ENCODE measurements around the gene OSBPL6. TPM values are rescaled to one million over a fixed set of nuclear protein-coding genes. Genes with fewer than 3 reads are reported as not detected.
"Not testable (repeated sequence)": the region's sequence is repeated elsewhere in the genome, so short reads cannot be mapped to it uniquely, and the experiment has no call there.

Gene OSBPL6
- total RNA-seq, 1 donor from 2014 or later = 5.4 TPM

GRCh38 chr2:178397002-178397605 lies 202.8 kb downstream of the OSBPL6 start:
- peak; percentile 22 for DNase-seq (ENCODE audit: low read depth, low spot score)

GRCh38 chr2:178401994-178402437 lies 207.7 kb downstream of the OSBPL6 start:
- DNase-seq (ENCODE audit: low read depth, low spot score) = no peak

GRCh38 chr2:178403671-178404306 lies 209.5 kb downstream of the OSBPL6 start:
- DNase-seq (ENCODE audit: low read depth, low spot score) = no peak

- peak; percentile 57 for DNase-seq (ENCODE audit: low read depth, low spot score)
Observed at GRCh38 chr2:178404368-178404767, 210.1 kb downstream of the OSBPL6 start.

GRCh38 chr2:178409261-178409660 lies 214.9 kb downstream of the OSBPL6 start:
- DNase-seq (ENCODE audit: low read depth, low spot score) = no peak

- no peak for DNase-seq (ENCODE audit: low read depth, low spot score)
Observed at GRCh38 chr2:178412047-178412446, 217.7 kb downstream of the OSBPL6 start.

GRCh38 chr2:178412453-178412852 lies 218.1 kb downstream of the OSBPL6 start:
- DNase-seq (ENCODE audit: low read depth, low spot score) = not testable (repeated sequence)

- DNase-seq (ENCODE audit: low read depth, low spot score) = peak; percentile 22
Observed at GRCh38 chr2:178413472-178414265, 219.4 kb downstream of the OSBPL6 start.

- DNase-seq (ENCODE audit: low read depth, low spot score) = peak; percentile 87
Observed at GRCh38 chr2:178414266-178415247, 220.2 kb downstream of the OSBPL6 start.

GRCh38 chr2:178415979-178416378 lies 221.7 kb downstream of the OSBPL6 start:
- DNase-seq (ENCODE audit: low read depth, low spot score) = no peak

- no peak for DNase-seq (ENCODE audit: low read depth, low spot score)
Observed at GRCh38 chr2:178417916-178418315, 223.6 kb downstream of the OSBPL6 start.

GRCh38 chr2:178418426-178418825 lies 224.1 kb downstream of the OSBPL6 start:
- no peak for DNase-seq (ENCODE audit: low read depth, low spot score)

- DNase-seq (ENCODE audit: low read depth, low spot score) = no peak
Observed at GRCh38 chr2:178419123-178419522, 224.8 kb downstream of the OSBPL6 start.

- DNase-seq (ENCODE audit: low read depth, low spot score) = no peak
Observed at GRCh38 chr2:178420463-178420999, 226.2 kb downstream of the OSBPL6 start.

- DNase-seq (ENCODE audit: low read depth, low spot score) = no peak
Observed at GRCh38 chr2:178422097-178422496, 227.8 kb downstream of the OSBPL6 start.

- DNase-seq (ENCODE audit: low read depth, low spot score) = not testable (repeated sequence)
Observed at GRCh38 chr2:178423746-178424145, 229.4 kb downstream of the OSBPL6 start.

- DNase-seq (ENCODE audit: low read depth, low spot score) = no peak
Observed at GRCh38 chr2:178425255-178425827, 231.0 kb downstream of the OSBPL6 start.

- DNase-seq (ENCODE audit: low read depth, low spot score) = no peak
Observed at GRCh38 chr2:178426388-178426787, 232.1 kb downstream of the OSBPL6 start.

- DNase-seq (ENCODE audit: low read depth, low spot score) = no peak
Observed at GRCh38 chr2:178427458-178427857, 233.1 kb downstream of the OSBPL6 start.

GRCh38 chr2:178428396-178428806 lies 234.1 kb downstream of the OSBPL6 start:
- no peak for DNase-seq (ENCODE audit: low read depth, low spot score)

Data from pulmonary artery endothelial cell (primary cell).